ENCODE measurements around the gene DECR2. TPM values are rescaled to one million over a fixed set of nuclear protein-coding genes. Genes with fewer than 3 reads are reported as not detected.

DECR2 gene
- total and polyA plus RNA-seq, 4 donors = 42.2 to 210 (median 126) TPM

- Histone ChIP-seq H3K36me3 (ENCODE audit: control insufficient read depth in 4 of 4, insufficient read depth in 3 of 4, low read depth in 1 of 4, low read length in 3 of 4) (peaks cover 0 to 4% (median 0%) of the 10 kb centered on the region in 4 donors), H3K9me3 (ENCODE audit: control insufficient read depth in 4 of 4, low read length in 3 of 4) (no peaks in the 10 kb centered on the region), H3K9ac (ENCODE audit: low read depth in 1 of 2, low read length in 2 of 2) (no peak overlapping the region), H3K4me1 (ENCODE audit: control insufficient read depth in 4 of 4, insufficient read depth in 4 of 4, low read length in 3 of 4) (peaks cover 2 to 12% (median 9%) of the 10 kb centered on the region in 4 donors), H3K27ac (ENCODE audit: low read depth in 1 of 2, low read length in 2 of 2) (no peak overlapping the region), H3K4me3 (ENCODE audit: low read depth in 1 of 3, low read length in 3 of 3) (no peak overlapping the region), H3K27me3 (ENCODE audit: control insufficient read depth in 4 of 4, insufficient read depth in 4 of 4, low read length in 3 of 4) (no peaks in the 10 kb centered on the region)
- DNase-seq (ENCODE audit: low spot score) = no peak
- TF ChIP-seq RAD21 (IDR thresholded peaks at IDR 0.05) (no peak), EGR1 (IDR thresholded peaks at IDR 0.05; ENCODE audit: low read depth in 2 of 2) (no peak)
- WGBS = 97% methylated on average over 7 of the region's 7 CpGs
These were observed 29.2 kb downstream of the DECR2 start for GRCh38 chr16:430904-431303.

- H3K27ac ChIP-seq (ENCODE audit: low read depth in 1 of 2, low read length in 2 of 2) = no peak overlapping the region
- no peaks in the 10 kb centered on the region for H3K9me3 ChIP-seq (ENCODE audit: control insufficient read depth in 4 of 4, low read length in 3 of 4)
- DNase-seq (ENCODE audit: low spot score) = no peak
- no peaks in the 10 kb centered on the region for H3K27me3 ChIP-seq (ENCODE audit: control insufficient read depth in 4 of 4, insufficient read depth in 4 of 4, low read length in 3 of 4)
- TF ChIP-seq ATF3 (IDR thresholded peaks at IDR 0.05) = no peak
- no peak for TF ChIP-seq RXRA (IDR thresholded peaks at IDR 0.05)
- no peak for TF ChIP-seq EGR1 (IDR thresholded peaks at IDR 0.05; ENCODE audit: low read depth in 2 of 2)
- TF ChIP-seq FOXA1 (IDR thresholded peaks at IDR 0.05) = no peak
- TF ChIP-seq SP1 (IDR thresholded peaks at IDR 0.05) = no peak
- no peak for TF ChIP-seq RAD21 (IDR thresholded peaks at IDR 0.05)
- no peak for TF ChIP-seq MAX (IDR thresholded peaks at IDR 0.05)
- no peak for TF ChIP-seq HNF4G (IDR thresholded peaks at IDR 0.05)
- TF ChIP-seq NR2F2 (IDR thresholded peaks at IDR 0.05) = no peak
- TF ChIP-seq REST (IDR thresholded peaks at IDR 0.05) = no peak
- TF ChIP-seq HNF4A (conservative IDR thresholded peaks at IDR 0.05) = no peak
- TF ChIP-seq JUND (IDR thresholded peaks at IDR 0.05) = no peak
- TF ChIP-seq TAF1 (conservative IDR thresholded peaks at IDR 0.05) = no peak
- TF ChIP-seq CTCF (IDR thresholded peaks at IDR 0.05; ENCODE audit: low read depth, low read length, missing input control) = no peak
- H3K4me3 ChIP-seq (ENCODE audit: low read depth in 1 of 3, low read length in 3 of 3) = no peak overlapping the region
- no peaks in the 10 kb centered on the region for H3K4me1 ChIP-seq (ENCODE audit: control insufficient read depth in 4 of 4, insufficient read depth in 4 of 4, low read length in 3 of 4)
- no peak overlapping the region for H3K9ac ChIP-seq (ENCODE audit: low read depth in 1 of 2, low read length in 2 of 2)
- no peaks in the 10 kb centered on the region for H3K36me3 ChIP-seq (ENCODE audit: control insufficient read depth in 4 of 4, insufficient read depth in 3 of 4, low read depth in 1 of 4, low read length in 3 of 4)
- 94% methylated on average over 6 of the region's 6 CpGs for WGBS
These were observed 38.9 kb downstream of the DECR2 start for GRCh38 chr16:440627-441026.

All from liver (tissue), 9 donors.